ENCODE measurements around the gene DUS1L.

The DUS1L gene

GRCh38 chr17:82094931-82095776, 29.6 kb upstream of the DUS1L start:
- TF ChIP-seq CTCF (conservative IDR thresholded peaks at IDR 0.05) = no peak
- peak overlapping the region; percentile 99 for H3K27ac ChIP-seq

GRCh38 chr17:82092995-82093751, 27.6 kb upstream of the DUS1L start:
- no peak for TF ChIP-seq CTCF (conservative IDR thresholded peaks at IDR 0.05)
- peak overlapping the region; percentile 99 for H3K27ac ChIP-seq

GRCh38 chr17:82092628-82092994, 27.0 kb upstream of the DUS1L start:
- TF ChIP-seq CTCF (conservative IDR thresholded peaks at IDR 0.05) = no peak

GRCh38 chr17:82092094-82092586, 26.5 kb upstream of the DUS1L start:
- peak overlapping the region; percentile 99; the same call in 1 of the 2 replicates for H3K27ac ChIP-seq
- no peak for TF ChIP-seq CTCF (conservative IDR thresholded peaks at IDR 0.05)

More at GRCh38 chr17:82092628-82092994, 27.0 kb upstream of the DUS1L start:
- peak overlapping the region; percentile 99 for H3K27ac ChIP-seq

- H3K27ac ChIP-seq = peak overlapping the region; percentile 99; the same call in 1 of the 2 replicates
- TF ChIP-seq CTCF (conservative IDR thresholded peaks at IDR 0.05) = no peak
Measured at GRCh38 chr17:82091264-82092066, 25.9 kb upstream of the DUS1L start.

- peak overlapping the region; percentile 99 for H3K27ac ChIP-seq
- no peak for TF ChIP-seq CTCF (conservative IDR thresholded peaks at IDR 0.05)
Measured at GRCh38 chr17:82090549-82091263, 25.1 kb upstream of the DUS1L start.

Measured in VCaP (cell line).